Fibroblast of skin of right quadriceps (primary cell): ENCODE measurements around the gene SIPA1L2.
"Not testable (repeated sequence)": the region's sequence is repeated elsewhere in the genome, so short reads cannot be mapped to it uniquely, and the experiment has no call there.

Source experiments
- DNase-seq: peaks from one replicate; pipeline ENCODE4 v3.0.0-alpha.2; 2013

Gene SIPA1L2

DNA sequence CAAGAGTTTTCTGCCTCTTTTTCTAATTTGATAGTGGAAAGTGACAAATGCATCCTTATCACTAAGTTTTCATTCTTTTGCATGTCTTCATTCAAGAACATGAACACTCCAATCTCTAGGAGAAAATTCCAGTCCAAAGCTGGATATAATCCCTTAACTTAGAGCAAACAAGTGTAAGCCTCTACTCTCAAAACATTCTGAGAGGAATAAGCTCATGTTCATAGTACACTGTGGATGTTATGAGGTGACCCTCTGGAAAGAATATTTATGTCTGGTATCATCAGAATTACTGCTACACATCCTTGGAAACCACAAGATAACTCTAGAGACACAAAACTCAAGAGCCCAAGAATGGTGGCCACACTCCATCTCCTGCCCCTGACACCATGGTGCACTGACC, 15.1 kb downstream of the SIPA1L2 start:
- DNase-seq, result no peak

DNA sequence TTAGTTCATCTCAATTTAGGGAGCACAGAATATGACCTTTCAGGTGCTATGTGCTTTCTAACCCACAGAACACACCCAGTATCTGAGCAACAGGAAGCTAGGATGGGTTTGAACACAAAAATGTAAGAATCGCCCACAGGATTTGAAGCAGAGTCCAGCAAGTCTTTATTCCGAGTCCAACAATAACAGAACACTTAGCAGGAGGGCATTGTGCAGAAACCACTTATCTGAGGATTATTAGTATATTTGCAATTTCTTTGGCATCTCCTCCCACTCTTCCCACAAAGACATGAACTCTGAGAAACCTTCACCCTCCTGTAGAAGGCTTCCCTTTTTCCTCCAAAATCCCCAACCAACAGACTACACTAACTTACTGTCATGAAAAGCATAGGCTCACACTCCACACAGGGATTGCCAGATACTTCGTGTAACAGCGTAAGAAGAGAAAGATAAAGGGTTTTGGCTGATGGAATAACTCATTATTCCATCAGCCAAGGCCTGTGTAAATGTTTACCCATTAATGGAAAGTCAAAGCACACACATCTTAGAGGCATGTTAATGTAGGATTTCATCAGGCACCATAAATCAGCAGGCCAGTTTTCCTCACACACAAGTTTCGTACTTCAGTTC, 16.1 kb downstream of the SIPA1L2 start:
- DNase-seq, result peak; percentile 88

DNA sequence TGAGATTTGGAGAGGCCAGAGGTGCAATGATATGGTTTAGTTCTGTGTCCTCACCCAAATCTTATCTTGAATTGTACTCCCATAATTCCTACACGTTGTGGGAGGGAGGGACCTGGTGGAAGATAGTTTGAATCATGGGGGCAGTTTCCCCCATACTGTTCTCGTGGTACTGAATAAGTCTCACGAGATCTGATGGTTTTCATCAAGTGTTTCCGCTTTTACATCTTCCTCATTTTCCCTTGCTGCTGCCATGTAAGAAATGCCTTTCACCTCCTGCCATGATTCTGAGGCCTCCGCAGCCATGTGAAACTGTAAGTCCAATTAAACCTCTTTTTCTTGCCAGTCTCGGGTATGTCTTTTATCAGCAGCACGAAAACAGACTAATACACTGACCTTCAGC, 17.1 kb downstream of the SIPA1L2 start:
- DNase-seq, result not testable (repeated sequence)

DNA sequence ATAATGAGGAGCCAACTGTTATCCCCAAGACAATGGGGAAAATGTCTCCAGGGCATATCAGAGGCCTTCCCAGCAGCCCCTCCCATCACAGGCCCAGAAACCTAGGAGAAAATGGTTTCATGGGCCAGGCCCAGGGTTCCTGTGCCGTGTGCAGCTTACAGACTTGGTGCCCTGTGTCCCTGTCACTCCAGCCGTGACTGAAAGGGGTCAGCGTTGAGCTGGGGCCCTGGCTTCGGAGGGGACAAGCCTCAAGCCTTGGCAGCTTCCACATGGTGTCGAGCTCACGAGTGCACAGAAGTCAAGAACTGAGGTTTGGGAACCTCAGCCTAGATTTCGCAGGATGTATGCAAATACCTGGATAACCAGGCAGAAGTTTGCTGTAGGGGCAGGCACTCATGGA, 18.1 kb downstream of the SIPA1L2 start:
- no peak for DNase-seq

DNA sequence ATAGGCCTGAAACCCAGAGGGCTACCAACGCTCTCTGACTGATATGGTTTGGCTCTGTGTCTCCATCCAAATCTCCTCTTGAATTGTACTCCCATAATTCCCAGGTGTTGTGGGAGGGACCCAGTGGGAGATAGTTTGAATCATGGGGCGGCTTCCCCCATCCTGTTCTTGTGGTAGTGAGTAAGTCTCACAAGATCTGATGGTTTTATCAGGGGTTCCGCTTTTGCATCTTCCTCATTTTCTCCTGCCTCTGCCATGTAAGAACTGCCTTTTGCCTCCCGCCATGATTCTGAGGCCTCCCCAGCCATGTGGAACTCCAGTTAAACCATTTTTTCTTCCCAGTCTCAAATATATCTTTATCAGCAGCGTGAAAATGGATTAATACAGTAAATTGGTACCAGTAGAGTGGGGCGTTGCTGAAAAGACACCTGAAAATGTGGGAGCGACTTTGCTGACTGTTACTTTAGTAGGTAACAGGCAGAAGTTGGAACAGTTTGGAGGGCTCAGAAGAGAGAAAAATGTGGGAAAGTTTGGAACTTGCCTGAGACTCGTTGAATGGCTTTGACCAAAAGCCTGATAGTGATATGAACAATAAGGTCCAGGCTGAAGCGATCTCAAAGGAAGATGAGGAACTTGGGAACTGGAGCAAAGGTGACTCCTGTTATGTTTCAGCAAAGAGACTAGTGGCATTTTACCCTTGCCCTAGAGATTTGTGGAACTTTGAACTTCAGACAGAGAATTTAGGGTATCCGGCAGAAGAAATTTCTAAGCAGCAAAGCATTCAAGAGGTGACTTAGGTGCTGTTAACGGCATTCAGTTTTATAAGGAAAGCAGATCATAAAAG, 18.8 kb downstream of the SIPA1L2 start:
- DNase-seq, result not testable (repeated sequence)

DNA sequence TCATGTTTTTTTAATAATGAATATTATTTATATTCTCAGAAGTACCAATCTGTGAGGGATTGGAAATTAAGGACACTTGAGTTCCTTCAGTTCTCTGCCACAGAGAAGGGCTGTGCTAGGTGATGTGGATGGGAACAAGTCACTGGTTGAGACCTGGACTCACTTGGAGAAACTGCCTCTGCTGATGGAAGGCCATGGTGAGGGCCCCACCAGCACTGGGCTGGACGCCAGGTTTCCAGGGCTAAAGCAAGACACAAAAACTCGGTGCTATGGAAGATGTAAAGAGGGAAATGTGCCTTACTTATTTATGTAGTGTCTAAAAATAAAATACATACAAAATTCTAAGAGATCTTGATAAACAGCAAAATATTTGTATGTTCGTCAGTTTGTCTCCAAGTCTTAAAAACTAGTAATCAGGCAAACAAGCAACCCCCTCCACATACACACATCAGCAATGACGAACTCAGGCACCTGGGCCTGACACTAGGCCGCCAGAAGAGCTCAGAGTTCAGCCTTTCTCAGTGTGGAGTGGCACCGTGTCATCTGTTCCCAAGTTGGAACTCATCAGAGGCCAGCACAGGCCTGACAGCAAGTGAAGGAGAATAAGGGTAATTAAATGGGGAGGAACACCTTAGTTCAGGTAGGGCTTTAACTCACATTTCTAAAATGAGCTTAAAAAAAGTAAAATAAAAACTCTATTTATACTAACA, 19.6 kb downstream of the SIPA1L2 start:
- no peak for DNase-seq

DNA sequence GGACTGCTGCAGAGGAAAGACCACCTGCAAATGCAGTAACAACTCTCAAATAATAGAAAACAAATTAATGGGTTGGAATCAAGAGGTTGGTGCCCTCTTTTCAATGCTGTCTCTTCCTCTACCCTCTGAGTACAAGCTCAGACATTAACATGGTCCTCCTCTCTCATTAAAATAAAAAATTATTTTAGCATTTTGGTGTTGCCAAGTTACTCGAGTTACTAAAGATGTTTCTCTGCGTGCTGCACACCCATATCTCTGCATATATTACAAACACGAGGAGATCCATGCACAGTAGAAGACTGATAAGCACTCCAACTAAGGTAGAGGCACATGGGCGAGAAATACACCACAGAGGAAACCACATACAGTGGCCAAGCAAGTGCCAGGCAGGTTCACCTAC, 21.5 kb downstream of the SIPA1L2 start:
- DNase-seq, result no peak

DNA sequence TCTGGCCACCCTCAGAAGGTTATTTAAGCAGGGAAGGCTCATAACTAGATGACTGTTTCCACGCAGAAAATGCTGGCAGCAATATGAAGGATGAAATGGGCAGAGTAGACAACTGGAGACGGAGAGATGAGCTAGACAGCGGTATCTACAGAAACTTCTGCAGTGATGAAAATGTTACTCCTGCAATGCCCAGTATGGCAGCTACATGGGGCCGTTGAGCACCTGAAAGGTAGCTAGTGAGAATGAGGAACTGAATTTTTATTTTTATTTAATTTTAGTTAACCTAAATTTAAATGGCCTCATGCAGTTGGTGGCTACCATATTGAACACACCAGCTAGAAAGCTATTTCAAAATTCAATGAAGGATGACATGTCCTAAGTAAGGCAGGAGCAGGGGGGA, 27.3 kb downstream of the SIPA1L2 start:
- DNase-seq, result no peak

DNA sequence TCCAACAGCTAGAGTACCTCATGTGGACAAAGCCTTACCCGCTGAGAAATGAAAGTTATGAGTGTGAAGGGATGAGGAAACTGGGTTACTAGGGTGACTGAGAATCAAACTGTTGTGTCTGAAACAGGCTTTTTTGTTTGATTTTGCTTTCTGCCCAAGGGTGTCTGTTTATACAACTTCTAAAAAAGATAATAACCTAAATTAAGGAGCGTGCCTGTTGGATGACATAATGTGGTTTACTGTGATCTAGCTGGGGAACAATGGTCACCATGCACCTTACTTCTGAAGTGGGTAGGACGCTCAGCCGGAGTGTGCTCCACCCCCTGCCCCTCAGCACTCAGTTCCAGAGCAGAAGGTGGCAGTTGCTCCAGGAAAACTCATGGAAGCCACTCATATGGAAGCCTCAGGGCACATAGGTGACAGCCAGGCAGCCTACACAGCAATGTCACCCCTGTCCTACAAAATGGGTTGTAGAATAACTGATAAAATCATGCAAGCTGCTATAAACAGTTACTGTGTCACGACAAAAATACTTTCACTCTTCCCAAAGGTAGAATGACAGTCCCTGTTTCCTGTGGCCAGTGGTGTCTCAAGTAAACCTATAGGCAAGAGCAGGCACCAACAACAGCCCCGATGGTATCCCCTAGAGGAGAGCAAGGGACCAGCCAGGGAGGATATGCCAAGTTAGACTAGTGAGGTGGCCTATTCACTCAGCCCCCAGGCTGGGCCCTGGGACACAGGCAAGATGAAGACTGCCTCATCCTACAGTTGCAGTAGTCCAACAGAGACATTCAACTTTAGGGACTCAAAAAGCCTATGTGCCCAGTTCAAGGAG, 29.3 kb downstream of the SIPA1L2 start:
- no peak for DNase-seq

DNA sequence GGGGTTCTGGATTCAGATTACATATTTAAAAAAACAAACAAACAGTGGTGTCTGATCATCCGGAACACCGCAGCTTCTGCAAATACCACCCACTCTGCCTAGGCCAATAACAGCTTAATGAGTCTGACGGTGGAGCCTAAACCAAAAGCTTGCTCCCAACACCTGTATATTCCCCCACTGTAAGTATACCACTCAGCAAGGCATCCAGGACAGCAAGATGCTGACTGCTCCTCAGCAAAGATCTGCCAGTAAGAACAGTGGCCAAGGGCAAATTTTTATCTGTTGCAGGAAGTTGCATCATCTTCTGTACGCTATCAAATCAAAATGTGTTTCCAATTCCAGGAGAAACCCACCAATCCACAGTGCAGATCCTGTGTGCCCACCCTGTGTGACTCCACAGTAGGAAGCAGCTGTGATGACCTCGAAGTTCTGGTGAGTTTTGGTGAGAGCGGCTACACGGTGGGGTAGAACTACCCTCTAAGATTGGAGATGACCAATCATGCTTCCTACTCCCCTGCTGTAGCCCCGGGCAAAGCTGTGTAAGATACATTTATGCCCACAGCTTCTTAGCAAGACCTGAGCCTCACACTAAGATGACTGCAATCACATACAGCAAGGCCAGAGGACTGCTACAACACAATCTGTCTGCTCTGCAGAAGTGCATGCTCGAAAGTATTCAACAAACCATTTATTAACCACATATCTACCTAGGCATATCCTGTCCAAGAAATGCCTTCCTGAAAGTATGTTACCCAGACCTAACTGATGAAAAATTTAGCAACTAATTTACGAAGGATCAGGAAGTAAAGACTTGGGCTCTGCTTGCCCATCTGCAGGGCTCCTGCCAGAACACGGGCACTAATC, 30.5 kb downstream of the SIPA1L2 start:
- DNase-seq, result peak; percentile 52

DNA sequence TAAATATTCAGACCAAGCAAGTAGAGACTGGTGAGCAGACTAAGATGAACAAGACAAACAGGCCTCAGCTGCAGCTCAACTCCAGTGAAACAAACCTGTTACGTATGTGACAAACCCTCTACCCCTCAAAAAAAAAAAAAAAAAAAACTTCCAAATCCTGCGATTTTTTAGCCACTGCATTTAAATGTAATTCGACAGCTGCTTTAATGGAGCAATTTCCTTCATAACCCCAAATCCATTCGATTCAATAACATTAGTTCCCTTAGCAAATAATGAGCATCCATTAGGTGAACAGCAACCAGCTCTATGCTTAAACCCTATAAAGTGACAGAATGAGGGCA, 31.1 kb downstream of the SIPA1L2 start:
- DNase-seq, result no peak

DNA sequence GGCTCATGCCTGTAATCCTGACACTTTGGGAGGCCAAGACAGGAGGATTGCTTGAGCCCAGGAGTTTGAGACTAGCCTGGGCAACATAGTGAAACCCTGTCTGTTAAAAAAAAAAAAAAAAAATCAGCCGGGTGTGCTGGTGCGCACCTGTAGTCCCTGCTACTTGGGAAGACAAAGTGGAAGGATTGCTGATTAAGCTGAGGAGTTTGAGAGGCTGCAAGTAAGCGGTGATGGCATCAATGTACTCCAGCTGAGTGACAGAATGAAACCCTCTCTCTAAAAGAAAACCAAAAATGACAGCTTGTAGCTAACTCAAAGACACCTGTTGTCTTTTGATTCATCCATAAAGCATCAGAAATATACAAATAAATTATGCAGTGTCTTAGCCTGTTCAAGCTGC, 31.8 kb downstream of the SIPA1L2 start:
- no peak for DNase-seq

DNA sequence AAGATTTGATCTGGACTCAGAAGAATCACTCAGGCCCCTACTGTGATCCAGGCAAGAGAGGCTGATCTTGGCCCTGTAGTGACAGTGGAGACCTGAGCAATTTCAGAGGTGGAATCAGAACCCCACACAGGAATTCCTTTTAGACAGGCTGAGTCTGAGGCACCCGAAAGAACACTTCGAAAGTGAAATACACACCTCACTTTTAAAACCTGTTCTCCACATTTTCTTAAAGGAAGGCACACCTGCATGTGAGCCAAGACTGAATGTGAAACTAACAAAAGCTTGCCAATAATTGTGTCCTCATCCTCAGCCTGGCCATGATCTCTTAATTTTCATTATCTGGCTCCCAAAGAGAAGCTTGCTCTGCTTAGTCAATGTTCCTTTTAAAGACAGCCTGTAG, 32.2 kb downstream of the SIPA1L2 start:
- no peak for DNase-seq

DNA sequence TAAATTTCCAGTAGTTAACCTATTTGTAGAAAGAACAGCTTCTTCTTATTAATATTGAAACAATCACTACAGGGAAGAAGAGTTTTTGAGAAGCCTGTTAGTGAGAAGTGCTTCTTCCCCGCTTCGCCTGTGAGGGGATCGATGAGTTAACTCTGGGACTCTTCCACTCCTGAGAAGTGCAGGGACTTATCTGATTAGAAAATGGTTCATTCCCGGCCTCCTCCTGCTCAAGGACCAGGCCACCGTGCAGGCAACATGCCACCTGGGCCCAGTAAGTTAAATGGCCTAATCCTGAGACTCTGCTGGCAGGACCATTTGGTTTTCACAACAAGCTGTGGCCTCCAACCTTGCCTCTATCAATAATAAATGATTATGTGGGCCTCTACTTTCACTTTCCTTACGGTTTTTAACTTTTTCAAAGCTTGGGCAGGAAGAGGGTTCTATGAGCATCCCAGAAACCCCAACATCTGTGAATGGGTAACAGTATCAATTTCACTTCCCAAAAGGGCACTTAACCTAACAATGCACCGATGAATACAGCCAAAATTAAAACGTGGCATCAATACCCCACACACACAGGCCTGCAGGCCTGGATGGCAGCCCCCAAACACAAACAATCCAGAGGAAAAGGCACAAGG, 33.1 kb downstream of the SIPA1L2 start:
- DNase-seq, result no peak

DNA sequence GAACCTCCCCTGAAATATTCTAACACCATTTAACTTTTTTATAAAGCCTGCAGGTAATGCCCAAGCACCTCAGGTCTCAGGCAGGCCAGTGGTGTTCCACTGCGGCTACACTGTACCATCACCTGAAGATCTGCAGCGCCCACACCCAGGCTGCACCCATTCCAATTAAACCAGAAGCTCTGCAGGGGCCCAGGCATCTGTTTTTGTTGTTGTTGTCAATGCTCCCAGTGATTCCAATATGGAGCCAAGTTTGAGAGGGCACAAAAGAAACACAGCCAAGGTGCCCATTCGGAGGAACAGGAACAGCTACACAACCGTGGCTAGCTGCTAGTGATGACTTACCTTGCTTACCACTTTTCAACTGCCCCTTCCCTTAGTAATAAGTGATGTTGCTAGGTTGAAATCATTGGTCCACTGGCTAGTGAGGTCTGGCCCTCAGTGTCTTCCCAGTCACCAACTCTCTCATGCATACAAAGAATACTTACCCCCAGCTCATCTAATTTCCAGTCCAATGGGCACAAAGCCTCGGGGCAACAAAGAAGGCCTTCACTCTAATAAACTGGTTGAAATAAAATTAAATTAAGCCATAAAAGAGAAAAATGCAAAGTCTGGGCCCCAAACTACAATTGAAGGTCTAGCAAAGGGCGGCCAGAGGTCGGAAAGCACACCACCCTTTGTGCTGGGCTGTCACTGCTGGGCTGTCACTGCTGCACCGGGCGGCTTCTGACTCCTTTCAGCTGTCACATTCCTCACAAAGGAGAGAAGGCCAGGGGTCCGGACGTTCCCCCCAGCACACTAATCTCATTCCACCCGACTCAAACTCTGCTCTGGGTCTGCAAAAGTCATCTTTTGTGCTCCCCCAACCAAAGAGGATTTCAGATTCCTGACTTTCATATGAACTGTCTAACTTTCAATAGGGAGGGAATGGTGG, 34.9 kb downstream of the SIPA1L2 start:
- no peak for DNase-seq

DNA sequence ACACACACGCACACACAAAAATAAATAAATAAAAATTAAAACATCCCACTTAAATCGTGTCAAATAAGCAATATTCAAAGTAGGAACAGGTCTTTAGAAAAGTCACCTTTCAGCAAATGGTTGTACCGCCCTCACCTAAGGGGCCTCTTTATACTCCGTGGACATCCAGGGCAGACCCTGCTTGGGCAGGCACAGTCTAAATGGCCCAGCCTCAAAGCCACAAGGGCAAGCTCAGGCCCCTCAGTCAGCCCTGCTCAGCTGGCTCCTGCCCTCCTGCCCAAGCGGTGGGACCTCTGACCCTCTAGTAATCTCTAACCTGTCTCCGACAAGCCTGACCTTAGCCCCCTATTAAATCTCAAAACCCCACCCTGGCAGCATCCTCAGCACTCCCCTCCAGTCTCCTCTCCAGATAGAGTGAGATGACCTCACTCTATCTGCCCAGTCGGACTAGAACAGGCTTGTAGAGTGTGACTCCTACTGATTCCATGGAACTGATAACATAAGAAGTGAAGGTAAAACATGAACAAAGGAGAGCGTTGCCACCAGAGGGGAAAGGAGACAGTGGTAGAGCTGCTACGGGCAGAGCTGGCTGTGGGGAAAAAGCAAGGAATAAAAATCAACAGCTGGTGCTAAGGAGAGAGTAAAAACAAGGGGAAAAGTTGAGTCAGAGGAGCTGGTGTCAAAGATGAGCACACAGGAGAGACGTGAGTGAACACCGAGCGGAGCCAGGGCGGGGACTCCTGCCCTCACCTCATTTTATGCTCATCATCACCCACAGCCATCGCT, 36.0 kb downstream of the SIPA1L2 start:
- DNase-seq, result no peak

DNA sequence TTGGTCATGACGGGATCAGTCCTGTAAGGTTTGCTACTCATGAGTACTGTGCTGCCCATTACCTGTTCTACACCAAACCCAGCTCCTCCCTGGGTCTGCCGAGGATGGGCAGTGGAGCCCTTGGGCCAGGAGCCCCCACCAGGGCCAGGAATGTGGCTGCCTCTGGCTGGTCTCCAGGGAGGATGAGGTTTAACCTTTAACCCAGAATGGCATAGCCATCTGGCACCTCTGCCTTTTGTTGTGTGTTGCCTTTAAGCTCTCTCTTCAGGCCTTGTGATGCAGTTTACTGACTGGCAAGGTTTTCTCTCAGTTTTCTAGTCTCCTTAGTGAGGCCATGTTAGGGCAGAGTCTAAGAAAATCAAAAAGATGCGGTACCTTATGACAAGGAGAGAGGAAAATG, 38.6 kb downstream of the SIPA1L2 start:
- no peak for DNase-seq

DNA sequence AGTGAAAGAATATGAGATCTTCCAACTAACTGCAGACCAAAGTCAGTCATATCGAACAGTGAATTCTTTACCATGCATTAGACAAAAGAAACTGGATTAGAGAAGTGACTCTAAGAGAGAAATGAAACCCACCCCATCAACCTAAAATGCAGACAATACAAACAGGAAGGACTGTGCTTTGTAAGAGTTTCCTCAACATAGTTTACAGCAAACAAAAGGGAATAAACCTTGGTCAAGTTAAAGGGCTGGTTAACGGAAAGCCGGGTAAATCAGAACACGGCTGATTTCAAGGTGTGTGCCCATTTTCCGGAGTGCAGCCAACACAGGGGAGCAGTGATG, 39.2 kb downstream of the SIPA1L2 start:
- DNase-seq, result no peak

DNA sequence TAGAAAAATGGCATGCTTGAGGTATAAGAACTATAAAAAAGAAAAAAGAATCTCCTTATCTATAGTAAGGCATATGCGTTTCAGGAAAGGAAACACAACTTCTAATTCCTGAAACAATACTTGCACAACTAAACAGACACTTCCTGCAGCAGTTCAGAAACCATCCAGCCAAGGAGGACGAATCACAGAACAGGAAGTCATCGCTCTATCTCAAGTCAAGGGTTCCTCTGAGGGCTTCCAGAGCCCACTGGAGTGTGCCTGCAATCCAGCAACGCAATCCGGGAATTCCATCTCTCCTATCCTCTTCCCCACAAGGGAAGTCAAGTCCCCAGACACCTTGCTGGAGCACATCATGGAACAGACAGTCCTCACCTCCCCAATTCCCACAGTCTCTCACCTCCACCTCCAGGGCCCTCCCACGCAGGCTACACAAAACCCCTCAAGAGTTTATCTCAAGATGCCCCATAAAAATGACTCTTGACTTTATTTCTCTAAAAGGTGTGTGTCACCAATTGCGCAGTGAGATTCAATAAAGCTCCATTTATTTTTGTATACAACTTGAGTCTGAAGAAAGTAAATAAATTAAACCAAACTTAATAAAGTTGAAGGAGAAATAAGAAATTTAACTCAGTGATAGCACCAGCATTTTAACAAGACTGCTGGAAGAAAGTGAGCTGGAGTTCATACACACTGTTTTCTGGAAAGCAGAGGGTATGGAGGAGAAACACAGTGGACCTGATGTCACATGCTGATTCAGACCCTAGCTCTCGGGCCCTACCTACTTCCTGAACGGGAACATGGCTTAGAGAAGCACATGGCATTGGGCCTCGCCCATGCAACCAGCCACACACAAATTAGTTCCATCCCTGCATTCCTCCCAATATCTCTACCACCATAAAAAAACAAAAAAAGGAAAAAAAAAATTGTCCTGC, 39.9 kb downstream of the SIPA1L2 start:
- no peak for DNase-seq
